CD4-positive, CD25-positive, alpha-beta regulatory T cell (primary cell): ENCODE data around the gene FREM1. TPM values are rescaled to one million over a fixed set of nuclear protein-coding genes. Genes with fewer than 3 reads are reported as not detected.

ENCODE experiments used
- ATAC-seq, 2 donors: fragments of 150-1000 bp; cut with Tn5 transposase; one replicate each; pipeline ENCODE4 v1.10.0; 2021; ENCODE audit warnings: low read depth in 2 of 2, moderate number of reproducible peaks in 2 of 2, moderate library complexity in 1 of 2
- DNase-seq, 3 donors: peaks; one replicate each; pipeline versions ENCODE4 v3.0.0 to v3.0.0-alpha.2; 2012 to 2022; ENCODE audit warnings: mixed read lengths in 1 of 3
- H3K27ac ChIP-seq: one replicate; pipeline ENCODE4 v1.7.0; 2013; ENCODE audit warnings: mild to moderate bottlenecking, low read length; ENCODE audit not compliant: insufficient read depth, poor library complexity, severe bottlenecking
- H3K27me3 ChIP-seq: one replicate; pipeline ENCODE4 v1.7.0; 2013; ENCODE audit warnings: low read length; ENCODE audit not compliant: control insufficient read depth, insufficient read depth
- H3K36me3 ChIP-seq: one replicate; pipeline ENCODE4 v1.7.0; 2013; ENCODE audit warnings: mild to moderate bottlenecking, low read length, moderate library complexity; ENCODE audit not compliant: control insufficient read depth, insufficient read depth
- H3K4me1 ChIP-seq: 2 replicates; pipeline ENCODE4 v1.7.0; 2013; ENCODE audit warnings: mild to moderate bottlenecking, low read length; ENCODE audit not compliant: insufficient read depth, control insufficient read depth, poor library complexity, severe bottlenecking
- H3K4me3 ChIP-seq: one replicate; pipeline ENCODE4 v1.7.0; 2013; ENCODE audit warnings: low read depth, mild to moderate bottlenecking, low read length, moderate library complexity
- H3K9me3 ChIP-seq, 2 experiments: 1 replicate in 1 of 2; 2 replicates in 1 of 2; pipeline ENCODE4 v1.7.0; 2013; ENCODE audit warnings: low read length in 2 of 2, mild to moderate bottlenecking in 1 of 2, moderate library complexity in 1 of 2; ENCODE audit not compliant: control insufficient read depth in 2 of 2
- H3K27ac Mint-ChIP-seq, 3 donors: one replicate each; pipeline ENCODE4 v1.8.0; 2020 to 2022; ENCODE audit warnings: mild to moderate bottlenecking in 3 of 3, mixed read lengths in 3 of 3, moderate library complexity in 2 of 3
- H3K27me3 Mint-ChIP-seq: one replicate; pipeline ENCODE4 v1.8.0; 2022; ENCODE audit warnings: mild to moderate bottlenecking, mixed read lengths
- H3K36me3 Mint-ChIP-seq: one replicate; pipeline ENCODE4 v1.8.0; 2020; ENCODE audit warnings: mixed read lengths
- H3K4me1 Mint-ChIP-seq, 4 donors: one replicate each; pipeline ENCODE4 v1.8.0; 2020 to 2022; ENCODE audit warnings: mixed read lengths in 4 of 4, mild to moderate bottlenecking in 1 of 4
- H3K4me3 Mint-ChIP-seq, 4 donors: one replicate each; pipeline ENCODE4 v1.8.0; 2020 to 2022; ENCODE audit warnings: mild to moderate bottlenecking in 4 of 4, mixed read lengths in 4 of 4, moderate library complexity in 3 of 4
- H3K9me3 Mint-ChIP-seq, 7 donors: one replicate each; pipeline ENCODE4 v1.8.0; 2020 to 2022; ENCODE audit warnings: mixed read lengths in 7 of 7, mild to moderate bottlenecking in 3 of 7, moderate library complexity in 2 of 7
- polyA plus RNA-seq, 4 donors: library from polyadenylated mRNA; unstranded; fragments of 300-500 nt; fragmentation: Illumina TruSeq; gene quantifications; one replicate each; pipeline ENCODE4 v1.2.3, GENCODE V29; 2021
- total RNA-seq: library from RNA; stranded (reverse); gene quantifications from one replicate; pipeline ENCODE4 v1.2.3, GENCODE V29; 2022

FREM1 gene
- total and polyA plus RNA-seq, 5 donors from 2014 or later = 0.67 TPM; not detected in 4

- Histone ChIP-seq H3K27ac (no peak overlapping the region), H3K27me3 (no peaks in the 10 kb centered on the region), H3K4me3 (no peak overlapping the region), H3K4me1 (no peaks in the 10 kb centered on the region), H3K36me3 (no peaks in the 10 kb centered on the region), H3K9me3 (no peaks in the 10 kb centered on the region)
- ATAC-seq (no peak), DNase-seq (no peak)
- H3K27me3 Mint-ChIP-seq = no peaks in the 10 kb centered on the region
- H3K9me3 Mint-ChIP-seq = peaks cover 0 to 1% (median 0%) of the 10 kb centered on the region in 7 donors
- H3K27ac Mint-ChIP-seq = no peak overlapping the region
- H3K4me3 Mint-ChIP-seq = no peak overlapping the region
- no peaks in the 10 kb centered on the region for H3K36me3 Mint-ChIP-seq
- no peaks in the 10 kb centered on the region for H3K4me1 Mint-ChIP-seq
These were observed 10.4 kb downstream of the FREM1 start for GRCh38 chr9:14899815-14900193.

GRCh38 chr9:14899042-14899814, 11.0 kb downstream of the FREM1 start:
- H3K4me1 Mint-ChIP-seq = no peaks in the 10 kb centered on the region
- Histone ChIP-seq H3K27ac (no peak overlapping the region), H3K4me1 (no peaks in the 10 kb centered on the region), H3K27me3 (no peaks in the 10 kb centered on the region), H3K9me3 (no peaks in the 10 kb centered on the region), H3K4me3 (no peak overlapping the region), H3K36me3 (no peaks in the 10 kb centered on the region)
- H3K27me3 Mint-ChIP-seq = no peaks in the 10 kb centered on the region
- no peak for DNase-seq
- no peak overlapping the region for H3K4me3 Mint-ChIP-seq
- H3K36me3 Mint-ChIP-seq = no peaks in the 10 kb centered on the region
- H3K27ac Mint-ChIP-seq = no peak overlapping the region
- no peak for ATAC-seq
- peaks cover 0 to 1% (median 0%) of the 10 kb centered on the region in 7 donors for H3K9me3 Mint-ChIP-seq

DNA sequence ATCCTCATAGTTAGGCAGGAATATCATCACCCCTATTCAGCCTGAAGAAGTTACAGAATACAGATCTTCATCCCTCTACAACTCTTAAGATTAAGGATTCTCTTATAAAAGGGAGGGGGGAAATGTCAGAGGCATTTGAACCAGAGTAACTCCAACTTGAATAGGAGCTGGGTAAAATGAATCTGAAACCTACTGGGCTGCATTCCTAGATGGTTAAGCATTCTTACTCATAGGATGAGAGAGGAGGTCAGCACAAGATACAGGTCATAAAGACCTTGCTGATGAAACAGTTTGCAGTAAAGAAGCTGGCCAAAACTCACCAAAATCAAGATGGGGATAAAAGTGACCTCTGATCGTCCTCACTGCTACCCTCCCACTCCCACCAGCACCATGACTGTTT, 14.4 kb downstream of the FREM1 start:
- DNase-seq = no peak
- Mint-ChIP-seq H3K27me3 (no peaks in the 10 kb centered on the region), H3K4me1 (no peaks in the 10 kb centered on the region), H3K9me3 (peaks cover 0 to 2% (median 0%) of the 10 kb centered on the region in 7 donors), H3K36me3 (no peaks in the 10 kb centered on the region), H3K4me3 (no peak overlapping the region), H3K27ac (no peak overlapping the region)
- no peak overlapping the region for H3K4me3 ChIP-seq
- no peak overlapping the region for H3K27ac ChIP-seq
- H3K4me1 ChIP-seq = no peaks in the 10 kb centered on the region
- no peaks in the 10 kb centered on the region for H3K36me3 ChIP-seq
- no peaks in the 10 kb centered on the region for H3K9me3 ChIP-seq
- no peak for ATAC-seq
- H3K27me3 ChIP-seq = no peaks in the 10 kb centered on the region

- no peak for DNase-seq
- no peaks in the 10 kb centered on the region for H3K27me3 Mint-ChIP-seq
- H3K27ac ChIP-seq = no peak overlapping the region
- H3K4me3 Mint-ChIP-seq = no peak overlapping the region
- H3K4me1 ChIP-seq = no peaks in the 10 kb centered on the region
- no peaks in the 10 kb centered on the region for H3K27me3 ChIP-seq
- peaks cover 0 to 2% (median 0%) of the 10 kb centered on the region in 7 donors for H3K9me3 Mint-ChIP-seq
- H3K4me1 Mint-ChIP-seq = no peaks in the 10 kb centered on the region
- H3K4me3 ChIP-seq = no peak overlapping the region
- ATAC-seq = no peak
- no peaks in the 10 kb centered on the region for H3K36me3 Mint-ChIP-seq
- H3K9me3 ChIP-seq = no peaks in the 10 kb centered on the region
- H3K27ac Mint-ChIP-seq = no peak overlapping the region
- no peaks in the 10 kb centered on the region for H3K36me3 ChIP-seq
These were observed 16.9 kb downstream of the FREM1 start for GRCh38 chr9:14893280-14893679.

DNA sequence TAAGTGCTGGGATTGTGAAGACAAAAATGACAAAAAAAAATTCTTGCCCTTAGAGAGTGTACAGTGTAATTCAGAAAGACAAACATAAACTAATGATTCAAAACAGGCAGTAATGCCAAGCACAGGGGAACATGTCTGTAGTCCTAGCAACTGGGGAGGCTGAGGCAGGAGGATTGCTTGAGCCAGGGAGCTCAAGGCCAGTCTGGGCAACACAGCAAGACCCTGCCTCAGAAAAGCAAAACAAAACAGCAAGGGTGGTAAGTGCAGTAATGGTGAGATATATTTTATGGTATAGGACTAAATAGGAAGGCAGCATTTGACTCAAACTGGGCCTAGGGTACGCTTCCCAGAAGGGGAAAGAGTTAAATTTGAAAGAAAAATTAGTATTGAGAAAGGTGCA, 18.9 kb downstream of the FREM1 start:
- Mint-ChIP-seq H3K9me3 (peaks cover 0 to 2% (median 0%) of the 10 kb centered on the region in 7 donors), H3K27me3 (no peaks in the 10 kb centered on the region), H3K4me3 (no peak overlapping the region), H3K36me3 (no peaks in the 10 kb centered on the region), H3K27ac (no peak overlapping the region), H3K4me1 (no peaks in the 10 kb centered on the region)
- Histone ChIP-seq H3K36me3 (no peaks in the 10 kb centered on the region), H3K4me3 (no peak overlapping the region), H3K27ac (no peak overlapping the region), H3K9me3 (no peaks in the 10 kb centered on the region), H3K27me3 (no peaks in the 10 kb centered on the region), H3K4me1 (no peaks in the 10 kb centered on the region)
- no peak for ATAC-seq
- DNase-seq = no peak

- H3K36me3 Mint-ChIP-seq = no peaks in the 10 kb centered on the region
- Histone ChIP-seq H3K9me3 (no peaks in the 10 kb centered on the region), H3K36me3 (no peaks in the 10 kb centered on the region)
These were observed 20.8 kb downstream of the FREM1 start for GRCh38 chr9:14889451-14889850.

GRCh38 chr9:14888875-14889274, 21.4 kb downstream of the FREM1 start:
- Mint-ChIP-seq H3K27ac (no peak overlapping the region), H3K36me3 (no peaks in the 10 kb centered on the region), H3K27me3 (no peaks in the 10 kb centered on the region), H3K9me3 (peaks cover 0 to 3% (median 0%) of the 10 kb centered on the region in 7 donors), H3K4me1 (no peaks in the 10 kb centered on the region), H3K4me3 (no peak overlapping the region)
- Histone ChIP-seq H3K36me3 (no peaks in the 10 kb centered on the region), H3K27me3 (no peaks in the 10 kb centered on the region), H3K4me3 (no peak overlapping the region), H3K4me1 (no peaks in the 10 kb centered on the region), H3K27ac (no peak overlapping the region), H3K9me3 (no peaks in the 10 kb centered on the region)
- DNase-seq (no peak), ATAC-seq (no peak)

More at GRCh38 chr9:14889451-14889850, 20.8 kb downstream of the FREM1 start:
- no peak overlapping the region for H3K4me3 ChIP-seq
- H3K9me3 Mint-ChIP-seq = peaks cover 0 to 3% (median 0%) of the 10 kb centered on the region in 7 donors
- ATAC-seq = no peak
- no peaks in the 10 kb centered on the region for H3K27me3 ChIP-seq
- H3K27ac ChIP-seq = no peak overlapping the region
- no peaks in the 10 kb centered on the region for H3K4me1 ChIP-seq
- no peak overlapping the region for H3K4me3 Mint-ChIP-seq
- H3K4me1 Mint-ChIP-seq = no peaks in the 10 kb centered on the region
- no peak overlapping the region for H3K27ac Mint-ChIP-seq
- DNase-seq = no peak
- H3K27me3 Mint-ChIP-seq = no peaks in the 10 kb centered on the region

GRCh38 chr9:14888272-14888671, 22.0 kb downstream of the FREM1 start:
- no peak for DNase-seq
- no peak for ATAC-seq
- H3K27me3 Mint-ChIP-seq = no peaks in the 10 kb centered on the region
- H3K9me3 ChIP-seq = no peaks in the 10 kb centered on the region
- H3K27ac ChIP-seq = no peak overlapping the region
- peaks cover 0 to 3% (median 0%) of the 10 kb centered on the region in 7 donors for H3K9me3 Mint-ChIP-seq
- no peak overlapping the region for H3K4me3 ChIP-seq
- H3K4me3 Mint-ChIP-seq = no peak overlapping the region
- no peak overlapping the region for H3K27ac Mint-ChIP-seq
- no peaks in the 10 kb centered on the region for H3K4me1 Mint-ChIP-seq
- H3K36me3 ChIP-seq = no peaks in the 10 kb centered on the region
- H3K36me3 Mint-ChIP-seq = no peaks in the 10 kb centered on the region
- no peaks in the 10 kb centered on the region for H3K27me3 ChIP-seq
- H3K4me1 ChIP-seq = no peaks in the 10 kb centered on the region
